Mesenchymal stem cell (in vitro differentiated cells and primary cell): ENCODE measurements around the gene ADCK1.

Experiments
- DNase-seq: peaks from one replicate; pipeline ENCODE4 v3.0.0-alpha.2; 2013
- H2AFZ ChIP-seq: one replicate; pipeline ENCODE4 v1.6.1; 2013; ENCODE audit warnings: low read depth, mild to moderate bottlenecking, control low read depth, inconsistent platforms, low read length, moderate library complexity
- H2AK5ac ChIP-seq: 2 replicates; pipeline ENCODE4 v1.6.1; 2013; ENCODE audit warnings: low read length, moderate library complexity, mild to moderate bottlenecking, inconsistent platforms; ENCODE audit not compliant: severe bottlenecking
- H2BK120ac ChIP-seq: one replicate; pipeline ENCODE4 v1.6.1; 2013; ENCODE audit warnings: low read depth, mild to moderate bottlenecking, inconsistent platforms, low read length, moderate library complexity
- H2BK12ac ChIP-seq, 2 experiments: one replicate each; pipeline ENCODE4 v1.6.1; 2013; ENCODE audit warnings: inconsistent platforms in 2 of 2, low read length in 2 of 2, mild to moderate bottlenecking in 2 of 2, moderate library complexity in 2 of 2, control low read depth in 1 of 2
- H2BK15ac ChIP-seq: one replicate; pipeline ENCODE4 v1.6.1; 2013; ENCODE audit warnings: mild to moderate bottlenecking, low read depth, inconsistent platforms; ENCODE audit not compliant: poor library complexity, severe bottlenecking
- H2BK5ac ChIP-seq: 2 replicates; pipeline ENCODE4 v1.6.1; 2013; ENCODE audit warnings: low read depth, mild to moderate bottlenecking, low read length, control low read depth, inconsistent platforms; ENCODE audit not compliant: poor library complexity, severe bottlenecking
- H3K14ac ChIP-seq, 2 experiments: one replicate each; pipeline ENCODE4 v1.6.1; 2013; ENCODE audit warnings: inconsistent platforms in 2 of 2, low read length in 2 of 2, control low read depth in 1 of 2, mild to moderate bottlenecking in 1 of 2, moderate library complexity in 1 of 2
- H3K18ac ChIP-seq, 2 experiments: one replicate each; pipeline ENCODE4 v1.6.1; 2013; ENCODE audit warnings: inconsistent platforms in 2 of 2, low read length in 2 of 2, control low read depth in 1 of 2, low read depth in 1 of 2, mild to moderate bottlenecking in 1 of 2
- H3K23ac ChIP-seq, 2 experiments: one replicate each; pipeline ENCODE4 v1.6.1; 2013; ENCODE audit warnings: inconsistent platforms in 2 of 2, low read length in 2 of 2, mild to moderate bottlenecking in 2 of 2, moderate library complexity in 2 of 2, control low read depth in 1 of 2
- H3K27ac ChIP-seq: 2 replicates; pipeline ENCODE4 v1.5.1; 2013; ENCODE audit warnings: mild to moderate bottlenecking, moderate library complexity, low read length, control low read depth, inconsistent platforms; ENCODE audit not compliant: poor library complexity, severe bottlenecking
- H3K27me3 ChIP-seq, 2 experiments: 2 replicates each; pipeline versions ENCODE4 v1.6.1 to v1.7.0; 2013; ENCODE audit warnings: low read length in 2 of 2, mild to moderate bottlenecking in 2 of 2, moderate library complexity in 2 of 2, control low read depth in 1 of 2, inconsistent platforms in 1 of 2; ENCODE audit not compliant: control insufficient read depth in 1 of 2, insufficient read depth in 1 of 2
- H3K36me3 ChIP-seq, 2 experiments: 2 replicates each; pipeline versions ENCODE4 v1.6.1 to v1.7.0; 2013; ENCODE audit warnings: low read length in 2 of 2, control low read depth in 1 of 2, inconsistent platforms in 1 of 2, low read depth in 1 of 2, mild to moderate bottlenecking in 1 of 2; ENCODE audit not compliant: insufficient read depth in 2 of 2, control insufficient read depth in 1 of 2
- H3K4ac ChIP-seq, 2 experiments: one replicate each; pipeline ENCODE4 v1.6.1; 2013; ENCODE audit warnings: inconsistent platforms in 2 of 2, low read length in 2 of 2, mild to moderate bottlenecking in 2 of 2, moderate library complexity in 2 of 2, control low read depth in 1 of 2, low read depth in 1 of 2
- H3K4me1 ChIP-seq: 2 replicates; pipeline ENCODE4 v1.6.1; 2013; ENCODE audit warnings: low read depth, low read length, control low read depth; ENCODE audit not compliant: control insufficient read depth, insufficient read depth
- H3K4me2 ChIP-seq: 2 replicates; pipeline ENCODE4 v1.6.1; 2013; ENCODE audit warnings: low read length, mild to moderate bottlenecking, inconsistent platforms; ENCODE audit not compliant: poor library complexity, severe bottlenecking
- H3K4me3 ChIP-seq, 2 experiments: 2 replicates each; pipeline versions ENCODE4 v1.5.1 to v1.7.0; 2013; ENCODE audit warnings: low read length in 2 of 2, mild to moderate bottlenecking in 2 of 2, control low read depth in 1 of 2, low read depth in 1 of 2; ENCODE audit not compliant: insufficient read depth in 1 of 2
- H3K79me1 ChIP-seq: replicated peaks from 2 replicates; pipeline ENCODE4 v1.6.1; 2013; ENCODE audit warnings: mild to moderate bottlenecking, control low read depth, low read length, inconsistent platforms; ENCODE audit not compliant: poor library complexity, severe bottlenecking
- H3K9ac ChIP-seq: 2 replicates; pipeline ENCODE4 v1.7.0; 2013; ENCODE audit warnings: mild to moderate bottlenecking, low read length, moderate library complexity
- H3K9me3 ChIP-seq: 2 replicates; pipeline ENCODE4 v1.7.0; 2013; ENCODE audit warnings: mild to moderate bottlenecking, low read length; ENCODE audit not compliant: control insufficient read depth
- H4K8ac ChIP-seq: one replicate; pipeline ENCODE4 v1.6.1; 2013; ENCODE audit warnings: inconsistent platforms, mild to moderate bottlenecking, low read length, moderate library complexity
- H4K91ac ChIP-seq: one replicate; pipeline ENCODE4 v1.6.1; 2013; ENCODE audit warnings: mild to moderate bottlenecking, low read length, inconsistent platforms
- WGBS: methylation state at CpG from one replicate; pipeline ENCODE4 v1.1.7; 2013; ENCODE audit warnings: mixed read lengths; 5-methylcytosine and 5-hydroxymethylcytosine counted together

The ADCK1 gene

DNA sequence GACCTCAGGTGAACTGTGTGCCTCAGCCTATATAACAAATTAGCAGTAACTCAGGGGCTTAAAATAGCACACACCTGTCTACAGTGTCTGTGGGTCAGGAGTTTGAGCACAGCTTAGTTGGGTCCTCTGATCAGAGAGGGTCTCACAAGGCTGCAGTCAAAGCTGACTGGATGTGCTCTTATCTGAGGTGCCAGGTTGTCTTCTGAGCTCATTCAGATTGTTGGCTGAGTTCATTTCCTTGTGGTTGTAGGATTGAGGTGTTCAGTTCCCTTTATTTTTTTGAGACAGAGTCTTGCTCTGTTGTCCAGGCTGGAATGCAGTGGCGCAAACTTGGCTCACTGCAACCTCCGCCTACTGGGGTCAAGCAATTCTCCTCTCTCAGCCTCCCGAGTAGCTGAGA is 164.7 kb downstream of the ADCK1 start:
- no peak for DNase-seq
- H2BK5ac ChIP-seq = no peak overlapping the region
- no peak overlapping the region for H3K18ac ChIP-seq
- H3K14ac ChIP-seq = no peak overlapping the region
- H3K27me3 ChIP-seq = peaks cover 6 to 20% of the 10 kb centered on the region in 2 experiments
- no peak overlapping the region for H3K9ac ChIP-seq
- H3K4me3 ChIP-seq = no peak overlapping the region
- H4K91ac ChIP-seq = no peak overlapping the region
- H2AFZ ChIP-seq = no peak overlapping the region
- H2BK12ac ChIP-seq = no peak overlapping the region
- H2BK15ac ChIP-seq = no peak overlapping the region
- H4K8ac ChIP-seq = no peak overlapping the region
- no peak overlapping the region for H3K4me2 ChIP-seq
- no peak overlapping the region for H3K27ac ChIP-seq
- H2AK5ac ChIP-seq = no peak overlapping the region
- WGBS = 95% methylated on average over 3 of the region's 3 CpGs
- no peaks in the 10 kb centered on the region for H3K79me1 ChIP-seq
- H3K4me1 ChIP-seq = peaks cover 6% of the 10 kb centered on the region
- no peak overlapping the region for H3K4ac ChIP-seq
- no peak overlapping the region for H3K23ac ChIP-seq
- no peaks in the 10 kb centered on the region for H3K36me3 ChIP-seq
- H2BK120ac ChIP-seq = no peak overlapping the region
- H3K9me3 ChIP-seq = no peaks in the 10 kb centered on the region

GRCh38 chr14:77965050-77965449 is 165.1 kb downstream of the ADCK1 start:
- Histone ChIP-seq H3K27me3 (peaks cover 6 to 20% of the 10 kb centered on the region in 2 experiments), H3K4me3 (no peak overlapping the region), H3K4ac (no peak overlapping the region), H2BK120ac (no peak overlapping the region), H3K27ac (no peak overlapping the region), H2AFZ (no peak overlapping the region), H2BK12ac (no peak overlapping the region), H3K4me1 (peaks cover 6% of the 10 kb centered on the region), H3K9me3 (no peaks in the 10 kb centered on the region), H2BK5ac (no peak overlapping the region), H3K79me1 (no peaks in the 10 kb centered on the region), H3K23ac (no peak overlapping the region), H3K36me3 (no peaks in the 10 kb centered on the region), H3K4me2 (no peak overlapping the region), H4K8ac (no peak overlapping the region), H2AK5ac (no peak overlapping the region), H3K14ac (no peak overlapping the region), H2BK15ac (no peak overlapping the region), H3K9ac (no peak overlapping the region), H3K18ac (no peak overlapping the region), H4K91ac (no peak overlapping the region)
- WGBS = 92% methylated on average over 4 of the region's 4 CpGs
- DNase-seq = no peak

- Histone ChIP-seq H3K4me2 (peak overlapping the region; percentile 62), H3K9ac (peak overlapping the region; percentile 81), H3K4me1 (peaks cover 6% of the 10 kb centered on the region), H2AFZ (peak overlapping the region; percentile 49), H3K9me3 (no peaks in the 10 kb centered on the region), H4K91ac (no peak overlapping the region), H2BK12ac (no peak overlapping the region), H3K79me1 (no peaks in the 10 kb centered on the region), H3K4ac (no peak overlapping the region), H2AK5ac (no peak overlapping the region), H3K14ac (no peak overlapping the region), H2BK15ac (no peak overlapping the region), H2BK120ac (no peak overlapping the region), H2BK5ac (no peak overlapping the region), H3K4me3 (peak overlapping the region; percentile 2 to 71), H3K27me3 (peaks cover 6 to 20% of the 10 kb centered on the region in 2 experiments), H4K8ac (no peak overlapping the region), H3K36me3 (no peaks in the 10 kb centered on the region), H3K23ac (no peak overlapping the region), H3K27ac (no peak overlapping the region), H3K18ac (no peak overlapping the region)
- 3% methylated on average over 34 of the region's 35 CpGs for WGBS
- peak; percentile 20 for DNase-seq
These were observed 166.1 kb downstream of the ADCK1 start for GRCh38 chr14:77965919-77966435.

DNA sequence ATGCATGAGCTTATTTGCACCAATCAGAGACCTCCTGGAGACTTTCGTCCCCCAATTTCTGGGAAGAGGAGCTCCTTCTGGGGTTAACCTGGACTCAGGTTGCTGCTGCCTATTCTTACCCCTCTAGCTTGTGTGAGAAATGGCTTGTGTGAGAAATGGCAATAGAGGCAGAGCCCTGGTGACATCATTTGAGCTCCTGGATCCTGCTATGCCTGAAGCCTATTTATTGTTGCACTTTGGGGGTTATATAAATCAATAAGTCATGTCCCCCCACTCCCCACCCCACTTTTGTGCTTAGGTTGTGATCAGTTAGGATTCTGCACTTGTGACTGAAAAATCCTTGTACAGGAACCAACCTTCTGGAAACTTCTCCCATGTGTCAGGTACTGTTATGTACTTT is 167.2 kb downstream of the ADCK1 start:
- H3K9me3 ChIP-seq = no peaks in the 10 kb centered on the region
- no peaks in the 10 kb centered on the region for H3K79me1 ChIP-seq
- no peak overlapping the region for H3K27ac ChIP-seq
- no peak overlapping the region for H4K8ac ChIP-seq
- no peaks in the 10 kb centered on the region for H3K36me3 ChIP-seq
- peaks cover 6% of the 10 kb centered on the region for H3K4me1 ChIP-seq
- no peak for DNase-seq
- no peak overlapping the region for H2BK5ac ChIP-seq
- H3K18ac ChIP-seq = no peak overlapping the region
- H2AFZ ChIP-seq = no peak overlapping the region
- H4K91ac ChIP-seq = no peak overlapping the region
- no peak overlapping the region for H2BK120ac ChIP-seq
- no peak overlapping the region for H2AK5ac ChIP-seq
- H2BK15ac ChIP-seq = no peak overlapping the region
- no peak overlapping the region for H3K9ac ChIP-seq
- WGBS = 80% methylated on average over 1 of the region's 1 CpG
- no peak overlapping the region for H3K23ac ChIP-seq
- H3K4ac ChIP-seq = no peak overlapping the region
- H3K4me3 ChIP-seq = no peak overlapping the region
- H3K27me3 ChIP-seq = peaks cover 6 to 20% of the 10 kb centered on the region in 2 experiments
- no peak overlapping the region for H2BK12ac ChIP-seq
- H3K4me2 ChIP-seq = no peak overlapping the region
- H3K14ac ChIP-seq = no peak overlapping the region
